Left ventricle myocardium superior (tissue), 1 donor: Measurements from ENCODE around the gene PSKH1. TPM values are rescaled to one million over a fixed set of nuclear protein-coding genes. Genes with fewer than 3 reads are reported as not detected.
"Not testable (repeated sequence)": the region's sequence is repeated elsewhere in the genome, so short reads cannot be mapped to it uniquely, and the experiment has no call there.

Experiments
- ATAC-seq: fragments of 200-7000 bp; cut with Tn5 transposase; one replicate; pipeline ENCODE4 v1.9.1; 2020; ENCODE audit warnings: mild to moderate bottlenecking, moderate library complexity
- DNase-seq: peaks from one replicate; pipeline ENCODE4 v3.0.0-alpha.2; 2020
- intact Hi-C: fragments of 100-400 bp; cut with micrococcal nuclease; formaldehyde crosslinking; loops from one replicate; pipeline ENCODE4 v1.11.0; 2022
- total RNA-seq: library from RNA; stranded (reverse); fragmentation: NEBNext Ultra II Directional; extraction: Animal tissue kit (Norgen Biotek cat#: 25700); gene quantifications from one replicate; pipeline ENCODE4 v1.2.1, GENCODE V29; 2021
- donor health status: DM: no; HTN: yes; CAD: no; lungs with severe emphysema.

The PSKH1 gene
- total RNA-seq, 1 donor from 2014 or later, result 18.1 TPM

DNA sequence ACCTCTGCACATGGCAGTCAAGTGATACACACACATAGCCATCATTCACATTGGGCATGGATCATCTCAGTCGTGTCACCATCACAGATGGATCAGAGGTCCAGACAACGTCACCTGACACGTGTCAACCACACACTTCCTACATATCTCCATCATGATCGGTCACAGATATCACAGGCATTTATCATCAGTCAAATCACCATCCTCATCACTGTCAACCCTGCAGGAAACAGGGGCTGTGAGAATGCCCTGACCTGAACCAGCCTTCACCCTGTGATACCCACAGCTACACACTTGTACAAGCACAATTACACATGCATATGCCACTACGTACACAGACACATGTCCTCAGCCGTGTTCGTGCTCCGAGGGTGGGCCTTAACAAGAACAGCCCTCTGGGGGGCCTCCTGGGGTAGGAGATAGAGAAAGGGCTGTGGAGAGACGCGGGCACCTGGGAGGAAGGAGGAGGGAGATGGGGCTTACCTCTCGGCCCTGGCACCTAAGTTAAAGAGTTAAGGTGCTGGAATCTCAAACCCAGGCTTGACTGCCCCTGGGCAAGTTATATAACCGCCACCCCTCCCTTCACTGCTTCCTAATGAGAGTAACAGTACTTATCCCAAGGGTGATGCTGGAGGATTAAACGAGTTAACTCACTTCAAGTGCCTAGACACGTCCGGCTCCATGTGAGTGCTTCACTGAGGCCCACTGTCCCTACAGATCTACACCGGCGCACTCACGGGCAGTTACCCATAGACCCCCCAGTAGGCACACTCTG, 74.3 kb downstream of the PSKH1 start:
- ATAC-seq (no peak), DNase-seq (peak; percentile 38)
- intact Hi-C loops, result no loop called here

DNA sequence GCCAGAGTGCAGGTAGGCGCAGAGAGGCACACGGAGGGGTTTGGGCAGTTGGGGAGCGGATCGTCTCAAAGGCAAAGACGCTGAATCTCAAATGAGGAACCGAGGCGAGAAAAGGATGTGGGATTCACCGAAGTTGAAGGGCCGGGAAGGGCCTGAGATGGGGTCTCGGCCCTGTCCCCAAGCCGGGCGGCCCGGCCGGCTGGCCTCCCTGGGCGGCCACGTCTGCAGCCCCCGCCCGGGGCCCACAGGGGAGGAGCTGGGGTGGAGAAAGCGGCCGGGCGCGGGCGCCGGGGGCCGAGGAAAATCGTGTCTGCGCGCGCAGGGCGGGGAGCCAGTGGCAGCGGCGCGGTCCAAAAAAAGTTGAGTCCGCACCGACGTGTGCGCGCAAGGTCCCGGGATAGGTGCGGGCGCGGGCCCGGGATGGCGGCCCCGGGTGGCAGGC, 74.9 kb downstream of the PSKH1 start:
- DNase-seq (peak; percentile 81), ATAC-seq (peak; percentile 42)
- intact Hi-C loops, result no loop called here

DNA sequence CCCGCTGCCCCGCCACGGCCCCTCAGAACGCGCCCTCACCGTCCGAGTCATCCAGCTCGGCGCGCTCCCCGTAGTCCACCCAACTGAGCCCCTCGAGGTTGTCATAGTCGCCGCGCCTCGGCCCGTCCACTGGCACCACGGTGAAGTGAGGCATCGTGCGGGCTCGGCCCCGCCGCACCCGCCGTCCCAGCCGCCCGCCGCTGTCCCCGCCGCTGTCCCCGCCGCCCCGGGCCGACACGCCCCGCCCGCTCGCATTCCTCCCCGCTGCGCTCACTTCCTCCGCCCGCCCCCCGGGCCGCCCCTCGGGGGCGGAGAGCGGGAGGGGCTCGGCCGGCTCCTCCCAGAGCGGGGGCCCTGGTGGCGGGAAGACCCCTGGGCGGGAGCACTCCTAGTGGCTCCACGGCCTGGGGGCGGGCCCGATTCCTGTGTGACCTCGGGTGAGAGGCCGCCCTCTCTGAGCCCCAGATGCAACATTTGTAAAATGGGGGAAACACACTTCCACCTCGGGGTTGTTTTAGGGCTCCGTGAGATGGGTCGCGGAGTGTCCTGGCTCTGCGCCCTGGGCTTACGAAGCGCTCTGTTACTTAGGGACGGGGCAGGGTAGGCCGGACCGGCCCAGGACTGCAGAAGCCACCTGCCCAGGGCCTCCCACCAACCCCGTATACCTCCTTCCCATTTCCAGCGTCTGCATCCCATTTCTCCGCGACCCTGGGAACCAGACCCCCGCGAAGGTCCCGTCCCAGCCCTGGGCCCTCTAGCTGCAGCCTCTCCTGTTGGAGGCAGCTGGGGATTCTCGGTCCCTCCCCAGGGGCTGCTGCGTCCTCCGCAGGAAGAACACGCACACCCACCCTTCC, 75.6 kb downstream of the PSKH1 start, which contains the start of gene SLC12A4:
TSS of gene SLC12A4 (minus strand) at position 238 of the 854 bp plus-strand sequence. CDS start at position 154, 84 bp downstream.
- ATAC-seq, result peak; percentile 90
- intact Hi-C loops, result no loop called here

DNA sequence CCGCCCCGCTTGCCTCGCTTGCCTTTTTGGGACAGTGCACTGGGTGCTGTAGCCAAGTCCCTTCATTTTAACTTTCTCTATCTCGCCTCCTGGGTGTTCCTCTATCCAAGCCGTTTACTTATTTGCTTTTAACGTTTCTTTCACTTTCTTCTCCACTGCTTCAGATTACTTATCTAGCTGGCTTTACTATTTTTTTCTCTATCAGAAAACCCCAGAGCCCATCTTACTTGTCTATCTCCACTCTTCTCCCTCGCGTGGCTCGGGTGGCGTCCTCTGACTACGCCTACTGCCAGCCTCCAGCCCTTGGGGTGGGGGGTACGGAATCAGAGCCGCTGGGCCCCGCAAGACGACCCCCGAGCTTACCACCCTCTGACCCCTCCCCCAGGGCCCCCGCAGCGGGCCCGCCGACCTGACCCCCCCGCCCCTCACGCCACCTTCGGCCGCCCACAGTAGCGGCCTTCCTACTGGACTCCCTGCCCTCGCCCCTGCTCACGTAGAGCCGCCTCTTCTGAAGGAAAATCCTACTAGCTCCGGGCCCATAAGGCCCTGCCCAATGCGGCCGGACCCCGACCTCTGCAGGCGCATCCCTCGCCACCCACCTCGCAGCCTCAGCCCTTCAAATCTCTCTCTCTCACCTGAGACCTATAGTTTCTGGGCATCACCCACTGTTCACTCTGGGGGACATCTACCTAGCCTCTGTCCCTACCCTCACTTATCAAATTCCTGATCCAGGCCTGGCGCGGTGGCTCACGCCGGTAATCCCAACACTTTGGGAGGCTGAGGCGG, 76.4 kb downstream of the PSKH1 start:
- intact Hi-C loops, result no loop called here
- ATAC-seq, result no peak

More for the DNA sequence above, 75.6 kb downstream of the PSKH1 start, which contains the start of gene SLC12A4:
- DNase-seq, result peak; percentile 94

DNA sequence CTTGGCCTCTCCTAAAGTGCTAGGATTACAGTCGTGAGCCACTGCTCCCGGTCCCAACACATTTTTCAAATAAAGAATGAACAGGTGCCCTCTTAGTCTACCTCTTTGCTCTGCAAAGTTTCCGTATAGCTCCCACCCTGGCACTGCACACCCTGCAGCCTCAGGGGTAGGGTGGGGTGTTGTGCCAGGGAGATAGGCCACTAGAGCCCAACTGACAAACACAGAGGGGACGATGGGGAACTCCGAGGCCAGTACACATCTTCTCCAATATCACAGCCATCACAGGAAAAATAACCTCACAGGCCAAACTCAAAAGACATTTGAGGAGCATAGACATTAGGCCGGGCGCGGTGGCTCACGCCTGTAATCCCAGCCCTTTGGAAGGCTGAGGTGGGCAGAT, 78.1 kb downstream of the PSKH1 start:
- ATAC-seq (no peak), DNase-seq (no peak)
- intact Hi-C loops, result no loop called here

More for the DNA sequence above, 76.4 kb downstream of the PSKH1 start:
- DNase-seq, result peak; percentile 41

DNA sequence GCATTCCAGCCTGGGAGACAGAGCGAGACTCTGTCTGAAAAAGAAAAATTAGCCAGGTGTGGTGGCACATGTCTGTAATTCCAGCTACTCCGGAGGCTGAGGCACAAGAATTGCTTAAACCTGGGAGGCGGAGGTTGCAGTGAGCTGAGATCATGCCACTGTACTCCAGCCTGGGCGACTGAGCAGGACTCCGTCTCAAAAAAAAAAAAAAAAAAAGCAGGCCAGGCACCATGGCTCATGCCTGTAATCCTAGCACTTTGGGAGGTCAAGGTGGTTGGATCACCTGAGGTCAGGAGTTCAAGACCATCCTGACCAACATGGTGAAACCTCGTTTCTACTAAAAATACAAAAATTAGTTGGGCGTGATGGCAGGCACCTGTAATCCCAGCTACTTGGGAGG, 79.2 kb downstream of the PSKH1 start:
- intact Hi-C loops, DNase-seq, ATAC-seq: not testable (repeated sequence)

DNA sequence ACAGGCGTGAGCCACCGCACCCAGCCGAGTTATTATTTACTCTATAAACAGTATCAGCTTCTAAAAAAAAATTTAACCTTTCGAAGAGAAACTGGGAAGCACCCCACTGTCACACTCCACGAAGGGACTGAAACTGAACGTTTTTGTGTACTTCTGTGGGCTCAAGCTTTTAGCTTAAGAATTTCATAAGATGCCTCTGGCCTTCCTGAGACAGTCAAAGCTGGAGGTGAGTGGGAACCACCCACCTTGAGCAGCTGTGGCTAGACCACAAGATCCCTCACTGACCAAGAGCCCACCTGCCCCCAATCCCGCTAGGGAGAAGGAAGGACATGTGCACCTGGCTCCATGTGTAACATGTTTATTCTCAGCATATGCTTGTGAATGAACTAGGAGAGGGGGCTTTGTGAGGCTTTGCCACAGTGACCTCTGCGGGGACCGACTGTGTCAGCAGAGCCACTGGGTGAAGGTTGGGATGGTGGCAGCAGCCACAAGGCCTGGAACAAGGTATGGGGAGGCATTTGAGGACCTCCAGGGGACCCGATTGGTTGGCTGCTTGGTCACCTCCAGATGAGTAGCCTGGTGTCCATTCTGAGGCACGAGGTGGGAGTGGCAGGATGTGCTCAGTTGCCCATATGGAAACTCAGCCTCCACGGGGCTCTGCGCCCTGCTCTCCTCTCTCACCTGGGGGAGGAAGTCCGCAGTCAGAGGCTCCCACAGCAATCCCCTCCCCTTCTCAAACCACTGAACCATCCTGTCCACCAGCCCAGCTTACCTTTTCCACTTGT, 82.5 kb downstream of the PSKH1 start:
- intact Hi-C loops, result no loop called here
- DNase-seq (no peak), ATAC-seq (no peak)

DNA sequence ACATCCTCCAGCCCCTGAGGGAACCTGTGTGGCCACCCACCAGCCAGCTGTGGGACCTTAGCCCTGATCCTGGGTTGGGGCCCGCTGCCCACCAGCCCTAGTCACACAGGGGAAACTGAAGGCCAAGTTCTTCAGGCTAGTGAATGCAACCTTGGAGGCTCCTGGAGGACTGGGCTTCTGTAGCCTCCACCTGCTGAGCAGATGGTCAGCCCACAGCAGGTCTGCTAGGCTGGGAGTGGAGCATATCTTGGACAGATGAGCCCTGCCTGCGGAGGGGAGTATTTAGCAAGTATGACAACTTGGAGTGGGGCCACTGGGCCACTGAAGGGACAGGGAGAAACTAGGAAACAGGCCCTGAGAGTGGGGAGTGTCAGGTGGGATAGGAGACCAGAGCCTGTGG, 83.2 kb downstream of the PSKH1 start:
- ATAC-seq (no peak), DNase-seq (no peak)
- intact Hi-C loops, result no loop called here

DNA sequence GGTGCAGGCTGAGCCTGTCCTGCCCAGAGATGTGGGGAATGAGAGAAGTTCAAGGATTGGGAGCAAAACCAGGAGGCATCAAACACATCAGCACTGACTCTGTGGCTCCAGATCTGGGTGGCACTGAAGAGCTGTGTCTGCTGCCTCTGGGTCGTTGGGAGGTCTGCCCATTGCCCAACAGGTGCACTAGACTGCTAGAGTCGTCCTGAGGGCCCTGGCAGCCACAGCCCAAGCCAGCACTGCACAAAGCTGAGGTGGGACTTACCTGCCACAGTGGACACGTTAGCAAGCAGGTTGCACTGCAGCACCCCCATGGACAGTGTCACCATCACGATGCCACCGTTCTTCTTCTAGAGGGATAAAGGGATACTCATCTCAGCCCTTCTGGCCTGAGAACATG, 84.0 kb downstream of the PSKH1 start:
- intact Hi-C loops, result no loop called here
- no peak for ATAC-seq
- no peak for DNase-seq

DNA sequence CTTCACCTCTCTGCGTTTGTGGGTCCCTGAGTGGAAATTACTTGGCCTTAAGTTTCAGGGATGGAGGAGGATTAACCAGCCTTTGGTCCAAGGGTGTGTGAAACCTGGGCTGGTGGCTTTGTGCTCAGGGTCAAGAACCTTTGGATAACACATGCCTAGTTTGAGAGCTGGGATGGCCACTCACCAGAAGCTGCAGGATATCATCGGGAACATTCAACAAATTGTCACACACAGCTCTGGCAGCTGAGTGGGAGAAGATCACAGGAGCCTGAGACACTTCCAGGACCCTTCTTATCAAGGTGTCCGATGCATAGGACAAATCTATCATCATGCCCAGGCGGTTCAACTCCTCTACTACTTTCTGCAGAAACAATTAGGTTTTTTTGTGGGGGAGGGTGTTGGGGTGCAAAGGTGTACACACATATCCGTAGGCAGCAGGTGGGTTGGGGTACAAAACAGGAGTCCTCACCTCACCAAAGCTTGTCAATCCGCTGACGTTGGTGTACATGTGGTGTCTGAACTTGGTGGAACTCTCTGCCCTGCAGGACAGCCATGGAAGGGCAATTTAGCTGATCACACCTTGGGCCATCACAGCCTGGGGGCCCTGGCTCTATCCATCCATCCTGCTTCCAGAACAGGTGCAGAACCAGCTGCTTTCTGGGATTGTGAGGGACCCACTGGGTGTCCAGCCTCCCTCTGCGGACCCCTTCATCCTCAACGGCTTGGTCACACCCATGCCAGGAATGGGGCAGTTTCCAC, 84.6 kb downstream of the PSKH1 start:
- peak; percentile 28 for ATAC-seq
- intact Hi-C loops, result no loop called here

More for the DNA sequence above, 84.6 kb downstream of the PSKH1 start:
- DNase-seq, result no peak

Other genes with a start within 250 kb of the PSKH1 start
- 0.94 TPM for gene CARMIL2, start 248.1 kb upstream of the PSKH1 start, total RNA-seq
- gene ACD, start 233.0 kb upstream of the PSKH1 start, total RNA-seq, result 7.8 TPM
- gene PARD6A, start 232.3 kb upstream of the PSKH1 start, total RNA-seq, result 3.7 TPM
- gene ENKD1, start 226.5 kb upstream of the PSKH1 start, total RNA-seq, result 9.8 TPM
- gene C16orf86, start 226.4 kb upstream of the PSKH1 start, total RNA-seq, result 2.2 TPM
- 8.1 TPM for gene GFOD2, start 173.9 kb upstream of the PSKH1 start, total RNA-seq
- 11.8 TPM for gene RANBP10, start 86.7 kb upstream of the PSKH1 start, total RNA-seq
- 0.37 TPM for gene TSNAXIP1, start 86.4 kb upstream of the PSKH1 start, total RNA-seq
- 32.6 TPM for gene THAP11, start 50.9 kb upstream of the PSKH1 start, total RNA-seq
- 84.4 TPM for gene NUTF2, start 46.3 kb upstream of the PSKH1 start, total RNA-seq
- gene CENPT, start 45.6 kb upstream of the PSKH1 start, total RNA-seq, result 20.8 TPM
- gene EDC4, start 20.2 kb upstream of the PSKH1 start, total RNA-seq, result 31.8 TPM
- gene NRN1L, start 8.4 kb upstream of the PSKH1 start, total RNA-seq, result not detected
- 0.37 TPM for gene CTRL, start 38.6 kb downstream of the PSKH1 start, total RNA-seq
- gene PSMB10, start 43.6 kb downstream of the PSKH1 start, total RNA-seq, result 54.1 TPM
- 21.9 TPM for gene LCAT, start 50.9 kb downstream of the PSKH1 start, total RNA-seq
- 95.5 TPM for gene SLC12A4, start 75.4 kb downstream of the PSKH1 start, total RNA-seq
- gene DPEP3, start 87.2 kb downstream of the PSKH1 start, total RNA-seq, result not detected
- 2.2 TPM for gene DPEP2, start 106.2 kb downstream of the PSKH1 start, total RNA-seq
- not detected for gene DPEP2NB, start 122.7 kb downstream of the PSKH1 start, total RNA-seq
- 7.7 TPM for gene DDX28, start 130.0 kb downstream of the PSKH1 start, total RNA-seq
- gene DUS2, start 130.0 kb downstream of the PSKH1 start, total RNA-seq, result 4.9 TPM
- 24.7 TPM for gene NFATC3, start 192.1 kb downstream of the PSKH1 start, total RNA-seq